GM12864 (cell line): ENCODE measurements around the gene RSPRY1.

ENCODE experiments used
- DNase-seq: peaks from one replicate; pipeline ENCODE4 v3.0.0-alpha.2; 2011; ENCODE audit warnings: low read depth
- H3K4me3 ChIP-seq: 2 replicates; pipeline ENCODE4 v1.5.1; 2011; ENCODE audit warnings: mild to moderate bottlenecking, low read depth, low read length, control low read depth
- TF ChIP-seq, protein P1 (sequence below): IDR thresholded peaks from 2 replicates; pipeline ENCODE4 v1.5.1; 2011; ENCODE audit warnings: low read depth, mild to moderate bottlenecking, moderate library complexity, low read length, control low read depth, inconsistent platforms; ENCODE audit errors: missing control alignments

The RSPRY1 gene

DNA sequence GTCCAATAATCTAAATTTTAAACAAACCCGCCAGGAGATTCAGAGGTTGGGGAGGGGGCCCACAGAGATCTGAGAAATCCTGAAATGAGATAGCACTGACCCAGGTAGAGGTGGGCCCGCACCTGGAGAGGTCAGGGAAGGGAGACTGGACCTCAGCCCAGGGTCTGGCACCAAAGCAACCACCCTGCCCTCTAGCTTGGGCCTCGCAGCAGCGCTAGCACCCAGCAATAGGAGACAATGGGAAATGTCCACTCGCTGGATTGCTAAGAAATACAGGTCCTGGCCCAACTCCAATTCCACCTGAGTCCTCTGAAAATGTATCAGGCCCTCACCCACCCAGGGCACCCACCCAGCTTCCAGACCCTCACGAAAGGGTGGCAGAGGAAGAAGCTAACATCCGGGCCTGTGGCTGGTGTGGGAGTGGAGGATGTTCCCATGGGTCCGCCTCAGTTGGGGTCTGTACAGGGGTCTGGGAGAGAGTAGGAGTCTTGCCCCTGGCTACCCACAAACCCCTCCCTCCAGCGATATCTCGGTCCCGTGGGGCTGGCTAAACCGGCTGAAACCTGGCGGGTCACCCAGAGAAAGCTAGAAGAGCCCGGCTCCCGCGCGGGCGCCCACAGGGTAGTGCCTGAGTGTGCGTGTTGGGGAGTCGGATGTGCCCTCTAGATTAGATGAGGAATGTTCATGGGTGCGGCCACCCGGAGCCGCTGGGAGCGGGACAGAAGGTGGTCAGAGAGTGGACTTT lies 97.3 kb downstream of the RSPRY1 start:
- TF ChIP-seq, protein P1, sequence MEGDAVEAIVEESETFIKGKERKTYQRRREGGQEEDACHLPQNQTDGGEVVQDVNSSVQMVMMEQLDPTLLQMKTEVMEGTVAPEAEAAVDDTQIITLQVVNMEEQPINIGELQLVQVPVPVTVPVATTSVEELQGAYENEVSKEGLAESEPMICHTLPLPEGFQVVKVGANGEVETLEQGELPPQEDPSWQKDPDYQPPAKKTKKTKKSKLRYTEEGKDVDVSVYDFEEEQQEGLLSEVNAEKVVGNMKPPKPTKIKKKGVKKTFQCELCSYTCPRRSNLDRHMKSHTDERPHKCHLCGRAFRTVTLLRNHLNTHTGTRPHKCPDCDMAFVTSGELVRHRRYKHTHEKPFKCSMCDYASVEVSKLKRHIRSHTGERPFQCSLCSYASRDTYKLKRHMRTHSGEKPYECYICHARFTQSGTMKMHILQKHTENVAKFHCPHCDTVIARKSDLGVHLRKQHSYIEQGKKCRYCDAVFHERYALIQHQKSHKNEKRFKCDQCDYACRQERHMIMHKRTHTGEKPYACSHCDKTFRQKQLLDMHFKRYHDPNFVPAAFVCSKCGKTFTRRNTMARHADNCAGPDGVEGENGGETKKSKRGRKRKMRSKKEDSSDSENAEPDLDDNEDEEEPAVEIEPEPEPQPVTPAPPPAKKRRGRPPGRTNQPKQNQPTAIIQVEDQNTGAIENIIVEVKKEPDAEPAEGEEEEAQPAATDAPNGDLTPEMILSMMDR = no peak
- DNase-seq = no peak
- no peak overlapping the region for H3K4me3 ChIP-seq

DNA sequence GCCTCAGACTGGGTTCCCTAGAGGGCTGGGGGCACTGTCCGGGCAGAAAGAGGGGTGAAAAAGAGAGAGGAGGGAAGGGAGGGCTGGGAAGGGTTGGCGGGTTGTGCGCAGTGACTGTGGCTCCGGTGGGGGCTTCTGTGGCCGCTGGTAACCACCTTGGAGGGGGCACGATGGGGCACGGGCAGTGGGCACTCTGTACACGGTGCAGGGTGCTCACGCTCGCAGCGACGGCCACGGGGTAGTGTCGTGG lies 97.8 kb downstream of the RSPRY1 start:
- H3K4me3 ChIP-seq = no peak overlapping the region
- TF ChIP-seq, protein P1 = no peak
- DNase-seq = no peak

DNA sequence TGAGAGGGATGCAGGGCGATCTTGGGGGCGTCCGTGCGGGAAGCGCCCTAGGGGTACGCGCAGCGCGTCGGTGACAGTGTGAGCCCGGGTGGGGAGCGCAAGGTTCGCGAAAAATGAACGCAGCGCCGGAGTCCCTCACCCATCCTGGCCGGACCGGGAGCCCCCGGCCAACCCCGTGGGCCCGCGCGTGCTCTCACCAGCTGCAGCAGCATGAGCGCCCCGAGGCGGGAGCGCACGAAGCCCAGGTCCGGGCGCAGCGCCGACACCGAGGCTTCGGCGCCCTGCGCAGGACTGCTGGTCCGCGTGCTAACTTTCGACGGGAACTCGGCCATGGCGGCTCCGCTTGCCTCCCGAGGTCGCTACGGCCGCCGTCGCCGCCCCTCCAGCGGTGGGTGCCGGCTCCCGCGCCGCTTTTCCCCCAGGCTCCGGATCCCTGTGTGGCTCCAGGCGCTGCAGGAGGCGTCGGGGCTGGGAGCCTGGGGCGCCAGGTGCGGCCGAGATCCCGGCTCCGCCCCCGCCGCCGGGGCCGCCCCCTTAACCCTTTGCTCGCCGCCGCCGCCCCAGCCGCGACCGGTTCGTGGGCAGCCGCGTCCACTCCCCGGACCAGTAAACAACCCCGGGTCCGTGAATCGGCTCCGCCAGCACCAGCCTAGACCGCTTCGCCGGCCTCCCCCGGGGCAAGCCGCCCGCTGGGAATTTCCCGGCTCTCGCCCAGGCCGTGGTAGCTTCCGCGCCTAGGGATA lies 98.3 kb downstream of the RSPRY1 start, which contains the start of gene PLLP:
Gene PLLP, minus strand, starts transcription at position 464 of the 743 bp plus-strand sequence. Its CDS starts 132 bp downstream, at position 332.
- H3K4me3 ChIP-seq = peak within 1 kb of the TSS; percentile 55
- DNase-seq = no peak
- TF ChIP-seq, protein P1 = no peak

DNA sequence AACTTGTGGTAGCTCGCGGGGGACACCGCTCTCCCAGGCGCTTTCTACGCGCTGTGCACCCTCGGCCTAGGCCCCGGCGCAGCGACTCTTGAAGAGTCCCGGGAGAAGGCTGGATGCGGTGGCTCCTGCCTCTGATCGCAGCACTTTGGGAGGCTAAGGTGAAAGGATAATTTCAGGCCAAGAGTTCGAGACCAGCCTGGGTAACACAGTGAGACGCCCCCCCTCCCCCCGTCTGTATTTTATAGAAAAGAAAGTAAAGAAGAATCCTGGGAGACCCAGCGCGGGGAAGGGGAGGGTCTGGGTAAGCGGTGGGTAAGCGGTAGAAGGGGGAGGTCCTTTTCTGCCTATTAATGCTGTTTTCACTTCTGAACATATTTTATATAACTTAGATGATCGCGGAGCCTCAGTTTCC lies 98.8 kb downstream of the RSPRY1 start:
- H3K4me3 ChIP-seq = peak overlapping the region; percentile 55

DNA sequence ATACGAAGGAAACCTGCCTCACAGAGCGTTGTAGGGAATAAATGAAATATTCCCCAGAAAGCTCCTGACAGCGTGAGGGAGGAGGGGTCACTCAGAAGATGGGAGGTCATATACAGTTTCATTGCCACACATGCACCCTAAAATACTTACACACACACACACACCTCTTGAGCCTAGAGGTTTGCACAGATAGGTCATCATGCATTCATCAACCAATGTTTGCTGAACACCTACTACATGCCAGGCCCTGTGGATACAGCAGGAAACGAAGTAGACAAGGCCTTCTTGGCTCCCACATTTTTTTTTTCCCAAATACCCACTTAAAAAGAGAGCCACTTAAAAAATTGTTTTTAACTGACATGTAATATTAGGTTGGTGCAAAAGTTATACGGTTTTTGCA lies 99.2 kb downstream of the RSPRY1 start:
- no peak for DNase-seq
- TF ChIP-seq, protein P1 = no peak
- no peak overlapping the region for H3K4me3 ChIP-seq

More for the DNA sequence above, 98.8 kb downstream of the RSPRY1 start:
- TF ChIP-seq, protein P1 = no peak
- DNase-seq = no peak

DNA sequence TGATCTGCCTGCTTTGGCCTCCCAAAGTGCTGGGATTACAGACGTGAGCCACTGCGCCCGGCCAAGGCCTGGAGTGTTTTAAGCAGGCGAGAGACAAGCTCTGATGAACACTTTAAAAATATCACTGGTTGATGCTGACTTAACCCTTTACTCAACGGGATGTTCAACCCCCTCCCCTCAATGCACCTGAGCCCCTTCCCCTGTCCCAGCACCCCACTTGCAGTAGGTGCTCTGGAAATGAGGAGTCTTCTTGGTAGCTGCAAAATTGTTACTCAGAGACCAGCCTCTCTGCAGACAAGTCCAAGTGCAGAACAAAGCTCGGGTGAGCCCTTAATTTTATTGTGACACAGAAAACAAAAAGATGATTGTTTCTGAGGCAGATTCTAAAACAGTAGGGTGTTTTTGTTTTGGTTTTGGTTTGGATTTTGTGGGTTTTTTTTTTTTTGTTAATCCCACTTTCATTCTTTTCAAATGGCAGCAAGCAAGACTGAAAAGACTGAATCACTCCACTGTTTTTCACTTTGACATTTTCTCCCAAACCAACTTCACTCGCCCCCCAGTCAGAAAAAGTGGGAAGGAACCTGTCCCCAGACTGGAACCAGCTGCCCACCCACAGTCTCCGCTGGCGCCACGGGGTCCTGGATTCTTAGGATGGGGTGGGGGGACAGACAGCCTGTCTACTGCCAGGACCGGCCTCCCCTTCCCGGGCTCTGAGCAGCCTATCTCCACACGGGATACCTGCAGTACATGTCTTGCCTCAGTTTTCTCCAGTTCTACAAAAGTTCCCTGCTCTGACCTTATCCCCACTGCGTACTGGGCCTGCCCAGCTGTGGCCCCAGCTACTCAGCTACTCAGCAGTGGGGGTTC lies 103.5 kb downstream of the RSPRY1 start:
- TF ChIP-seq, protein P1 = no peak
- no peak overlapping the region for H3K4me3 ChIP-seq
- DNase-seq = no peak
